HG02588 (cell line): Measurements from ENCODE around the gene CA11.
"Not testable (repeated sequence)": the region's sequence is repeated elsewhere in the genome, so short reads cannot be mapped to it uniquely, and the experiment has no call there.

Experiments used
- ATAC-seq: cut with Tn5 transposase; IDR thresholded peaks from one replicate; pipeline ENCODE4 v1.9.1; 2021; ENCODE audit warnings: mild to moderate bottlenecking, moderate library complexity; ENCODE audit not compliant: unreplicated experiment

The CA11 gene

GRCh38 chr19:48646001-48646721 lies at the start of gene CA11:
Gene CA11 (minus strand): TSS chr19:48646187. CDS start chr19:48645632, 555 bp downstream.
- ATAC-seq: peak; percentile 69

- ATAC-seq: not testable (repeated sequence)
Measured at GRCh38 chr19:48693629-48694028, 47.6 kb upstream of the CA11 start.

GRCh38 chr19:48689449-48689848 lies 43.5 kb upstream of the CA11 start:
- ATAC-seq: no peak

GRCh38 chr19:48687776-48688175 lies 41.8 kb upstream of the CA11 start:
- ATAC-seq: no peak

- ATAC-seq: not testable (repeated sequence)
Measured at GRCh38 chr19:48686637-48687036, 40.6 kb upstream of the CA11 start.

GRCh38 chr19:48686088-48686487 lies 40.1 kb upstream of the CA11 start:
- no peak for ATAC-seq

GRCh38 chr19:48685583-48685982 lies 39.6 kb upstream of the CA11 start:
- ATAC-seq: no peak

GRCh38 chr19:48683349-48683748 lies 37.4 kb upstream of the CA11 start:
- ATAC-seq: no peak

- no peak for ATAC-seq
Measured at GRCh38 chr19:48681127-48681470, 35.1 kb upstream of the CA11 start.

GRCh38 chr19:48680436-48681126 lies 34.6 kb upstream of the CA11 start:
- no peak for ATAC-seq

GRCh38 chr19:48680006-48680405 lies 34.0 kb upstream of the CA11 start:
- not testable (repeated sequence) for ATAC-seq

- ATAC-seq: no peak
Measured at GRCh38 chr19:48678201-48678600, 32.2 kb upstream of the CA11 start.

- no peak for ATAC-seq
Measured at GRCh38 chr19:48676887-48677286, 30.9 kb upstream of the CA11 start.

GRCh38 chr19:48676487-48676886 lies 30.5 kb upstream of the CA11 start:
- no peak for ATAC-seq

- ATAC-seq: no peak
Measured at GRCh38 chr19:48674921-48675824, 29.2 kb upstream of the CA11 start.

GRCh38 chr19:48674216-48674809 lies 28.3 kb upstream of the CA11 start:
- no peak for ATAC-seq

GRCh38 chr19:48673436-48674100 lies 27.6 kb upstream of the CA11 start:
- ATAC-seq: no peak

GRCh38 chr19:48672994-48673393 lies 27.0 kb upstream of the CA11 start, which contains the start of gene NTN5:
Gene NTN5 (minus strand): TSS chr19:48673017. CDS start chr19:48670986, 2,031 bp downstream.
- no peak for ATAC-seq

GRCh38 chr19:48671446-48671995 lies 25.5 kb upstream of the CA11 start:
- no peak for ATAC-seq
